Tibial nerve (tissue), 4 donors: ENCODE data around the gene RPLP2. TPM values are rescaled to one million over a fixed set of nuclear protein-coding genes. Genes with fewer than 3 reads are reported as not detected.

Experiments used
- DNase-seq, 2 donors: peaks; one replicate each; pipeline ENCODE4 v3.0.0-alpha.2; 2019; ENCODE audit warnings: low spot score in 2 of 2
- H3K27ac ChIP-seq, 4 donors: fragments of 200-600 bp; sonication (generic) in 3 of 4; one replicate each; pipeline ENCODE4 v1.5.1; 2017 to 2019; ENCODE audit warnings: mild to moderate bottlenecking in 1 of 4
- H3K27me3 ChIP-seq, 2 donors: fragments of 200-600 bp; sonication (generic) in 1 of 2; one replicate each; pipeline versions ENCODE4 v1.5.1 to v1.6.0; 2017 to 2019
- H3K36me3 ChIP-seq, 3 donors: fragments of 200-600 bp; sonication (generic); one replicate each; pipeline ENCODE4 v1.5.1; 2018 to 2019
- H3K4me1 ChIP-seq, 4 donors: fragments of 200-600 bp; sonication (generic) in 3 of 4; one replicate each; pipeline ENCODE4 v1.5.1; 2017 to 2019
- H3K4me3 ChIP-seq, 4 donors: fragments of 200-600 bp; sonication (generic) in 3 of 4; one replicate each; pipeline ENCODE4 v1.5.1; 2017 to 2019; ENCODE audit warnings: mild to moderate bottlenecking in 1 of 4, moderate library complexity in 1 of 4
- H3K9me3 ChIP-seq, 4 donors: fragments of 200-600 bp; sonication (generic) in 3 of 4; one replicate each; pipeline ENCODE4 v1.5.1; 2017 to 2019
- EP300 ChIP-seq, 2 donors: sonication (generic); formaldehyde crosslinking; IDR thresholded peaks; one replicate each; pipeline ENCODE4 v1.6.1; 2017; ENCODE audit warnings: antibody characterized with exemption in 2 of 2, mild to moderate bottlenecking in 1 of 2
- POLR2A ChIP-seq, 2 donors: fragments of 450-650 bp; IDR thresholded peaks; one replicate each; pipeline ENCODE4 v1.6.1; 2017; ENCODE audit warnings: antibody characterized with exemption in 2 of 2, mild to moderate bottlenecking in 2 of 2, moderate library complexity in 2 of 2
- WGBS, 2 donors: methylation state at CpG; one replicate each; pipeline ENCODE4 v1.1.5; 2018; 5-methylcytosine and 5-hydroxymethylcytosine counted together
- total RNA-seq, 4 donors: library from RNA; depleted of rRNA; stranded (reverse); fragments of >200 nt; gene quantifications; one replicate each; pipeline ENCODE4 v1.1.0, GENCODE V29; 2016
- TF ChIP-seq, protein P1 (sequence below), 5 experiments: fragments of 200-600 bp in 3 of 5; fragments of 450-650 bp in 2 of 5; sonication (generic) in 3 of 5; IDR thresholded peaks; one replicate each; pipeline ENCODE4 v1.5.1; 2016 to 2019; ENCODE audit warnings: antibody characterized with exemption in 5 of 5, mild to moderate bottlenecking in 3 of 5, moderate library complexity in 2 of 5

The RPLP2 gene
- total RNA-seq, 4 donors from 2014 or later = 404 to 765 (median 584) TPM

DNA sequence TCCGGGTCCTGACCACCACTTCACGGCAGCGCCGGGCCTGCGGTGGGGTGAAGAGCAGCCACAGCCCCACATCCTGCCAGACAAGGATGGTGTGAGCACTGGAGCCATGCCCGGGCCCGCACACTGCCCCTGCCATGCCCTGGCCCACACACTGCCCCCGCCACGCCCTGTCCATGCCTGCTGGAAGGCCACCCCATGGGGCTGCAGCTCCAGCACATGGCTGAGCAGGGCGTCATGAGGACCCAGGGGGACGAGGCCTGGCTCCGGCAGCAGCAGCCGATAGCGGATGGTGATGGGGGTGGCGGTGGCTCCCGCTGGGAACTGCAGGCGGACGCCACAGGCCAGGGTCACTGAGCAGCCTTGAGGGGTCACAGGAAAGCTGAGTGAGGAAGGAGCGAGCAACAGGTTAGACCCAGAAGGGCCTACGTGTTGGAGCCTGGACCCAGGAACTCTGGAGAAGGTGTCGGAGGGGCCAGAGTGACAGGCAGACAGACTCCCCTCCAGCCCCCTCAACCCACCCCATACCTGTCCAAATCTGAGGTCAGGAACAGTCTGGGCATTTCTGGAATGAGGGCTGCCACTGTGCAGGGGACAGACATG, 7.6 kb upstream of the RPLP2 start:
- Histone ChIP-seq H3K4me1 (peaks cover 0 to 35% (median 14%) of the 10 kb centered on the region in 4 donors), H3K4me3 (no peak overlapping the region), H3K27ac (no peak overlapping the region), H3K36me3 (peaks cover 0 to 46% (median 0%) of the 10 kb centered on the region in 3 donors), H3K27me3 (no peaks in the 10 kb centered on the region), H3K9me3 (no peaks in the 10 kb centered on the region)
- TF ChIP-seq EP300 (IDR thresholded peaks at IDR 0.05) (no peak), POLR2A (IDR thresholded peaks at IDR 0.05) (no peak)
- TF ChIP-seq, protein P1, sequence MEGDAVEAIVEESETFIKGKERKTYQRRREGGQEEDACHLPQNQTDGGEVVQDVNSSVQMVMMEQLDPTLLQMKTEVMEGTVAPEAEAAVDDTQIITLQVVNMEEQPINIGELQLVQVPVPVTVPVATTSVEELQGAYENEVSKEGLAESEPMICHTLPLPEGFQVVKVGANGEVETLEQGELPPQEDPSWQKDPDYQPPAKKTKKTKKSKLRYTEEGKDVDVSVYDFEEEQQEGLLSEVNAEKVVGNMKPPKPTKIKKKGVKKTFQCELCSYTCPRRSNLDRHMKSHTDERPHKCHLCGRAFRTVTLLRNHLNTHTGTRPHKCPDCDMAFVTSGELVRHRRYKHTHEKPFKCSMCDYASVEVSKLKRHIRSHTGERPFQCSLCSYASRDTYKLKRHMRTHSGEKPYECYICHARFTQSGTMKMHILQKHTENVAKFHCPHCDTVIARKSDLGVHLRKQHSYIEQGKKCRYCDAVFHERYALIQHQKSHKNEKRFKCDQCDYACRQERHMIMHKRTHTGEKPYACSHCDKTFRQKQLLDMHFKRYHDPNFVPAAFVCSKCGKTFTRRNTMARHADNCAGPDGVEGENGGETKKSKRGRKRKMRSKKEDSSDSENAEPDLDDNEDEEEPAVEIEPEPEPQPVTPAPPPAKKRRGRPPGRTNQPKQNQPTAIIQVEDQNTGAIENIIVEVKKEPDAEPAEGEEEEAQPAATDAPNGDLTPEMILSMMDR (IDR thresholded peaks at IDR 0.05) = no peak
- WGBS, 2 donors = 93% methylated on average over 13 to 19 of the region's 21 CpGs
- no peak for DNase-seq

DNA sequence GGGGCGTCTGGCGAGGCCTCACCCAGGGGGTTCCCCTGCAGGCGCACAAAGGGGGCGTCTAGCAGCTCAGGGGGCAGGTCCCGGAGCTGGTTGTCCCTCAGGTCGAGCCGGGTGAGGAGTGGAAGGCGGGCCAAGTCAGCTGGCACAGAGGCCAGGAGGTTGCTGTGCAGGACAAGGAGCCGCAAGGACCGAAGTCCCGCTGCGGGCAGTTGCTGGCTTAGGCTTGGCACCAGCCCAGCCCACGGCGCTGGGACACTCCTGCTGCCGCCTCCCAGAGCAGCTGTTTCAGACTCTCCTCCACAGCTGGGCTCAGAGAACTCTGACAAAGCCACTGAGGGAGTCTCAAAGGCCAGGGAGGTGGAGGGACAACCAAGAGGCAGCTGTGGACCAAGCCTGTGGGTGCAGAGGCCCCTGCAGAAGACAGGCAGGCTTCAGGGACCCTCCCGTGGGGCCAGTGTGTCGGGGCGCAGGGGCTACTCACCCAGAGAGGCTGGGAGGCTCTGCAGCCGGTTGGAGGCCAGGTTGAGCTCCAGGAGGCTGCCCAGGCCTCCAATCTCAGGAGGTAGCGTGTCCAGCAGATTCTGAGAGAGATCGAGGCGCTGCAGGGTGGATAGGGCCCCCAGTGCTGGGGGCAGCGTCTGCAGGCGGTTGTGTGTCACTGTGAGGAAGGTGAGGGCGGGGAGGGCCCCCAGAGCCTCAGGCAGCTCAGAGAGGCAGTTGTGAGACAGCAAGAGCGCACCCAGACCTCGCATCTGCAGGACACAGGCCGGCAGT, 6.9 kb upstream of the RPLP2 start:
- H3K4me3 ChIP-seq = no peak overlapping the region
- no peaks in the 10 kb centered on the region for H3K9me3 ChIP-seq
- peaks cover 0 to 35% (median 14%) of the 10 kb centered on the region in 4 donors for H3K4me1 ChIP-seq
- 85 to 91% methylated on average over 18 to 28 of the region's 28 CpGs for WGBS, 2 donors
- H3K27ac ChIP-seq = no peak overlapping the region
- peaks cover 0 to 46% (median 0%) of the 10 kb centered on the region in 3 donors for H3K36me3 ChIP-seq
- no peak for DNase-seq
- no peaks in the 10 kb centered on the region for H3K27me3 ChIP-seq
- TF ChIP-seq EP300 (IDR thresholded peaks at IDR 0.05) (no peak), POLR2A (IDR thresholded peaks at IDR 0.05) (no peak)
- TF ChIP-seq, protein P1 (IDR thresholded peaks at IDR 0.05) = no peak

DNA sequence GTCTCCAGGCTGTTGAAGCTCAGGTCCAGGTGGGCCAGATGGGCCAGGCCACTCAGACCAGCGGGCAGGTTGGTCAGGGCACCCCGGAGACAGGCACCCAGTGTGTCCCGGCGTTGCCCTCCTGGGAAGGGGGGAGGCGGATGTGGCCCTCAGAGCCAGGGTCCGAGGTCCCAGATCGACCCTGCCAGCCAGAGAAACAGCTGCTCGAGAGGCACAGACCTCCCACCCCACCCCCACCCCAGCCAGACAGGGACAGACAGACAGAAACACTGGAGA, 6.4 kb upstream of the RPLP2 start:
- TF ChIP-seq POLR2A (IDR thresholded peaks at IDR 0.05) = no peak
- TF ChIP-seq, protein P1 (IDR thresholded peaks at IDR 0.05) = no peak
- TF ChIP-seq EP300 (IDR thresholded peaks at IDR 0.05) = no peak
- Histone ChIP-seq H3K27me3 (no peaks in the 10 kb centered on the region), H3K27ac (no peak overlapping the region), H3K4me1 (peaks cover 0 to 38% (median 14%) of the 10 kb centered on the region in 4 donors), H3K9me3 (no peaks in the 10 kb centered on the region), H3K36me3 (peaks cover 0 to 46% (median 0%) of the 10 kb centered on the region in 3 donors), H3K4me3 (no peak overlapping the region)
- DNase-seq = no peak
- 83 to 100% methylated on average over 1 to 5 of the region's 8 CpGs for WGBS, 2 donors

DNA sequence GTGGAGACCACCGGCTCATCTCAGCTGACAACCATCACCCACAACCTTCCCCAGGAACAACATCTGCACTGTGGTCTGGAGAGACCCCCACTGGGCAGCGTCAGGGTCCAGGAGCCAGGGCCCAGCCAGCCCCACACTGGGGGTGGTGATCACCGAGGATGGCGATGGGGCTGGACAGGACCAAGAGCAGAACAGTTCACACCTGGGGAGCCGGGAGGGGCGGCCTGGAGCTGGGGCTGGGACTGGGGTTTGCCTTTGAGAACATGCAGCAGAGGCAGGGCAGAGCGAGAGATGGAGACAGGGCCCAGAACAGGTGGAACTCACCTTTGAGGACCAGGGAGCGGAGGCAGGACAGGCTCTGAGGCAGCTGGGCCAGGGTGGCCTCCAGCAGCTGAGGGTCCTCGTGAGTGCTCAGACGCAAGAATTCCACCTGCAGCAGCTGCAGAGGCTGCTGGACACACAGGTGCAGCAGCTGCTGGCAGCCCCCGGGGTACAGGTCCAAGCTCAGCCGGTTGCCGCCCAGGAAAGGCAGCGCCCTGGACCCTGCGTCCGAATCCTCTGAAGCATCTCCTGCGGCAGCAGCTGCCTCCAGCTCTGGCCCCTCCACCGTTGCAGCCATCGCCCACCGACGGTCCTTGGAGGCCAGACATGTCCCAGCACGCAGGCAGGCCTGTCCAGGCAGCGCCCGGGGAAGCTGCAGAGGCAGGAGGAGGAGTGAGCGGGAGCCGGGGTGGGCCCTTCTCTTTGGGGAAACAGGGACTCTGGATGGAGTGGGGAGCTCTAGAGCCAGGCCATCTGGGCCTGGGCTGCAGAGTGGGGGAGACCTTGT, 5.8 kb upstream of the RPLP2 start:
- WGBS, 2 donors = 53 to 68% methylated on average over 18 to 23 of the region's 26 CpGs
- TF ChIP-seq EP300 (IDR thresholded peaks at IDR 0.05) (no peak), POLR2A (IDR thresholded peaks at IDR 0.05) (no peak)
- TF ChIP-seq, protein P1 (IDR thresholded peaks at IDR 0.05) = no peak
- Histone ChIP-seq H3K4me1 (peaks cover 0 to 40% (median 17%) of the 10 kb centered on the region in 4 donors), H3K36me3 (peaks cover 0 to 44% (median 0%) of the 10 kb centered on the region in 3 donors), H3K27ac (peak overlapping the region in 1 of 4 donors; percentile 92), H3K4me3 (peak overlapping the region in 2 of 4 donors; percentile 62 to 70), H3K9me3 (no peaks in the 10 kb centered on the region), H3K27me3 (no peaks in the 10 kb centered on the region)
- no peak for DNase-seq
